GM12874 (cell line): ENCODE results near the gene LEFTY1.
A peak's percentile ranks its signal among the peaks of the same experiment; 100 is the strongest.

Experiments used
- CTCF ChIP-seq: IDR thresholded peaks from 2 replicates; pipeline ENCODE4 v1.5.1; 2011; ENCODE audit warnings: low read depth, mild to moderate bottlenecking, control low read depth, low read length, moderate library complexity; ENCODE audit not compliant: insufficient read depth

LEFTY1 gene

DNA sequence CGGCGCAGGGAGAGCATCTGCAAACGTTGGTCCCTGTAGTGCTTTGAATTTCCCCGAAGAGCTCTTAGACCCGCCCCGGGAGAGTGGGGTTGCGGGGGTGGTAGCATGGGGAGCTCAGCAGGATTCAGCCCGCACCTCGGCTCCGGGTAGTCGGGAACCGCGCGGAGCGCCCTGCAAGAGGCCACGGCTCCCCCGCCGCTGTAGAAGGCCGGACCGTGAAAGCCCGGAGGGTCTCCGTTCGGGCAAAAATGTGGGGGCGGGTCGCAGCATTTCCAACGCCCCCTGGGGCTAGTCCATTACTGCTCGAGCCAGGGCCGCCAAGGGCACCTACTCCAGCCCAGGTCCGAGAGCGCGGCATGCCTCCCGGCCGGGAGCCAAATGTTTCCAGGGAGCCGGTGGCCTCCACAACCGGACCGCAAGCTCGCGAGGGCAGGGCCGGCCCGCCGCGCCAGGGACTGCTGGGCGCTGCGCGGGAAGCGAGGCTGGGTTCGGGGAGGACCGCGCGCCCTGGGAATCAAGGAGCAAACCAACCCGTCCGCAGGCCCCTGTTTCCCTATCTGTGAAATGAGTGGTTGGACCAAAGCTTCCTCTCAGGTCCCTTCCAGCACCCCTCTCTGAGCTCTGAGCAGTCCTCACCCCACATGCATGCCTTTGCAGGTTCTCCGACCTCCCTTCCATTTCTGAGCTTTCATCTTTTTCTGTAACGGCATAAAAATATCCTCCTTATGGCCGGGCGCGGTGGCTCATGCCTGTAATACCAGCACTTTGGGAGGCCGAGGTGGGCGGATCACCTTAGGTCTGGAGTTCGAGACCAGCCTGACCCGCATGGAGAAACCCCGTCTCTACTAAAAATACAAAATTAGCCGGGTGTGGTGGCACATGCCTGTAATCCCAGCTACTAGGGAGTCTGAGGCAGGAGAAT is 6.0 kb downstream of the LEFTY1 start:
- no peak for TF ChIP-seq CTCF

DNA sequence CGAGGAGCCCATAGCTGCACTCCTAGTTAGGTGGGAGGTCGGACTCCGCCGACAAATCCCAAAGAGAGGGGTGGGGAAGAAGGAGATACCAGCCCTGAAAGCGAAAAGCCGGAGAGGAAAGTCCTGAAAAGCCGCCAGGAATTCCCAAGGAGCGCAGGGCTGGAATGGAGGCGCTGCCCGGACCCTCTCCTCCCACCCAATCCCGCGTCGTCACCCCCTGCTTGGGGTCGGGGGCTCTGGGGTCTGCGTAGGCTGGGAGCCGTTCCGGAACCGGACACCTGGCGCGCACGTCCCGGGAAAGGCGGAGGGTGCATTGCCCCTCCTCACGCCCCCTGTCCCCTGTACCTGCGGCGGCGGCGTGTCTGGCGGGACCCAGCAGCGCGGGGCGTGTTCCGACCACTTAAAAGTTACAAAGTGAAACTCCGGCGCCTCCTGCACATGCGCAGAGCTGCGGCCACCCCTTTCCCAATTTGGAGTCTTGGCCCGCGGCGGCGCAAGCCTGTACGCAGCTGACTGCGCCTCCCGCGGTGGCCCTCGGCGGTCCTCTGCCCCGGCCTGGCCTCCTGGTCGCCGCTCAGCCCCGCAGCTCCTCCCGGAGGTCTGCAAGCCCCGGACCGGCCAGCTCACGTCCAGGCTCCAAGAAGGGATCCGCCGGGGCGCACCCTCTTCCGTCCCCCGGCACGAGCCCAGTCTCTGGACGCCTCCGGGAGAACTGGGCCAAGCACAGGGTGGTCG is 6.8 kb downstream of the LEFTY1 start, which contains the start of gene TMEM63A:
TMEM63A (minus strand) TSS at position 422 of the 735 bp plus-strand sequence. CDS start 4,800 bp downstream, outside the sequence.
- peak; percentile 51 for TF ChIP-seq CTCF

- TF ChIP-seq CTCF = no peak
These were observed 7.6 kb downstream of the LEFTY1 start for GRCh38 chr1:225881081-225881958.

- no peak for TF ChIP-seq CTCF
These were observed 8.3 kb downstream of the LEFTY1 start for GRCh38 chr1:225880636-225881035.

GRCh38 chr1:225880222-225880588 is 8.7 kb downstream of the LEFTY1 start:
- no peak for TF ChIP-seq CTCF

GRCh38 chr1:225879521-225880221 is 9.3 kb downstream of the LEFTY1 start:
- no peak for TF ChIP-seq CTCF
